K562 (cell line): ENCODE data around the gene ASS1. TPM values are rescaled to one million over a fixed set of nuclear protein-coding genes. Genes with fewer than 3 reads are reported as not detected.

Experiments
- BACH1 ChIP-seq: fragments of 200-800 bp; sonication (Bioruptor generic); IDR thresholded peaks from 2 replicates; pipeline ENCODE4 v1.6.1; 2016; ENCODE audit warnings: missing genetic modification characterization, missing compliant biosample characterization
- HCFC1 ChIP-seq: IDR thresholded peaks from 2 replicates; pipeline ENCODE4 v1.6.1; 2012; ENCODE audit warnings: low read depth, low read length, improper control_type of control experiment
- KLF13 ChIP-seq: fragments of 450-650 bp; IDR thresholded peaks from 2 replicates; pipeline ENCODE4 v1.6.1; 2016; ENCODE audit warnings: missing genetic modification characterization, low read depth, mild to moderate bottlenecking, missing compliant biosample characterization, moderate library complexity, borderline replicate concordance
- POLR2B ChIP-seq: fragments of 450-650 bp; IDR thresholded peaks from 2 replicates; pipeline ENCODE4 v1.6.1; 2018; ENCODE audit warnings: low read depth; ENCODE audit not compliant: partially characterized antibody
- RAD21 ChIP-seq, 2 experiments: fragments of 250-450 bp in 1 of 2; fragments of 450-650 bp in 1 of 2; sonication (Bioruptor Pico) in 1 of 2; formaldehyde crosslinking in 1 of 2; IDR thresholded peaks in 1 of 2; conservative IDR thresholded peaks in 1 of 2; 2 replicates each; pipeline versions ENCODE4 v1.4.0 to v1.8.0; 2020 to 2022; ENCODE audit warnings: mild to moderate bottlenecking in 2 of 2, moderate library complexity in 1 of 2
- ZC3H4 ChIP-seq: sonication (generic); formaldehyde crosslinking; IDR thresholded peaks from 2 replicates; pipeline ENCODE4 v1.9.0; 2021; ENCODE audit warnings: missing genetic modification reagents, borderline replicate concordance
- ZNF436 ChIP-seq: fragments of 250-450, 450-650 bp; sonication (Bioruptor Pico); formaldehyde crosslinking; IDR thresholded peaks from 2 replicates; pipeline ENCODE4 v1.7.0; 2020; ENCODE audit warnings: mild to moderate bottlenecking
- polyA plus RNA-seq, 8 experiments: library from polyadenylated mRNA; depleted of rRNA in 4 of 8; stranded (reverse) in 5 of 8; unstranded in 3 of 8; fragments of >200 nt; fragmentation: Nextera tagmentation in 2 of 8; fragmentation: Illumina TruSeq in 1 of 8; extraction: Ambion mirVana in 2 of 8; extraction: Trizol in 1 of 8; gene quantifications; 2 replicates each; pipeline versions ENCODE4 v1.2.1 to v1.2.3, GENCODE V29; 2011 to 2014; ENCODE audit warnings: inconsistent platforms in 1 of 8, missing spikeins in 1 of 8
- total RNA-seq, 7 experiments: library from RNA; depleted of rRNA in 6 of 7; stranded (reverse); fragments of >200 nt in 6 of 7; fragmentation: Illumina TruSeq in 2 of 7; extraction: Trizol in 2 of 7; gene quantifications; 2 replicates each; pipeline versions ENCODE4 v1.2.1 to v1.2.3, GENCODE V29; 2011 to 2021; ENCODE audit warnings: low replicate concordance in 1 of 7
- TF ChIP-seq, protein P1 (sequence below): fragments of 150-350 bp; conservative IDR thresholded peaks from 2 replicates; pipeline ENCODE4 v1.6.1; 2014; ENCODE audit warnings: low read length

ASS1 gene
- total and polyA plus RNA-seq, 9 of the 15 experiments (the other 6 are each of a cell fraction or from before 2014, with no cell fraction given) = 1.5 to 5.7 (median 3.7) TPM

DNA sequence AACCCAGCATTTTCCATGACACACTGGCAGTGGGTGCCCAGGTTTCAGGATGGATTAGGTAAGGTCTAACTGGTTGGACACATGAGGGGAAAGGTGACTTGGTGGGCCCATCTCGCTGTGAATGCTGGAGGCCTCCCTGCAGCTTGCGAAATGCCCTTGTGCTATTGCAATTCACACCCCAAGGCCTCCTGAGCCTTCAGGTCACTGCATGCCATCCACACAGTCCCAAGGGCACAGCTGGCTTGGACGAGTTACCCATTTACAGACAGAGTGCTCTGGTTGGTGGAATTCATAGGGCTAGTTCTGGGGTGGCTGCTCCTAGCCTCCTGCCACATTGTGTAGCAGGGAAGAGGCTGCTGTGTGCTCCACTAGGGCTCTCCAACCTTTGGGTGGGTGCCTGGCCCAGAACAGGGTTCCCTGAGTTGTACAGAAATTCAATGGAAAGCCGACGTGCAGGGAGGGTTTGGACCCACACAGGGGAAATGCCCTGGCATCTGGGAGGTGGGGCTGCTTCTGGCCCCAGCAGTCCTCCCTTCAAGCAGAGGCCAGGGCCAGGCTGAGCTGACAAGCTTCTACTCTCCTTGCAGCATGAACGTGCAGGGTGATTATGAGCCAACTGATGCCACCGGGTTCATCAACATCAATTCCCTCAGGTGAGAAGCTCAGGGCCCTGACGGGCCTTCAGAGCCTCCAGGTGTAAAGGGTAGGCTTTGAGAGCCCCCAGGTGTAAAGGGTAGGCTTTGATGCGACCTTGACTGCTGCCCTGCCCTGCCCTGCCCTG, 54.3 kb downstream of the ASS1 start (continued):
- TF ChIP-seq, protein P1, sequence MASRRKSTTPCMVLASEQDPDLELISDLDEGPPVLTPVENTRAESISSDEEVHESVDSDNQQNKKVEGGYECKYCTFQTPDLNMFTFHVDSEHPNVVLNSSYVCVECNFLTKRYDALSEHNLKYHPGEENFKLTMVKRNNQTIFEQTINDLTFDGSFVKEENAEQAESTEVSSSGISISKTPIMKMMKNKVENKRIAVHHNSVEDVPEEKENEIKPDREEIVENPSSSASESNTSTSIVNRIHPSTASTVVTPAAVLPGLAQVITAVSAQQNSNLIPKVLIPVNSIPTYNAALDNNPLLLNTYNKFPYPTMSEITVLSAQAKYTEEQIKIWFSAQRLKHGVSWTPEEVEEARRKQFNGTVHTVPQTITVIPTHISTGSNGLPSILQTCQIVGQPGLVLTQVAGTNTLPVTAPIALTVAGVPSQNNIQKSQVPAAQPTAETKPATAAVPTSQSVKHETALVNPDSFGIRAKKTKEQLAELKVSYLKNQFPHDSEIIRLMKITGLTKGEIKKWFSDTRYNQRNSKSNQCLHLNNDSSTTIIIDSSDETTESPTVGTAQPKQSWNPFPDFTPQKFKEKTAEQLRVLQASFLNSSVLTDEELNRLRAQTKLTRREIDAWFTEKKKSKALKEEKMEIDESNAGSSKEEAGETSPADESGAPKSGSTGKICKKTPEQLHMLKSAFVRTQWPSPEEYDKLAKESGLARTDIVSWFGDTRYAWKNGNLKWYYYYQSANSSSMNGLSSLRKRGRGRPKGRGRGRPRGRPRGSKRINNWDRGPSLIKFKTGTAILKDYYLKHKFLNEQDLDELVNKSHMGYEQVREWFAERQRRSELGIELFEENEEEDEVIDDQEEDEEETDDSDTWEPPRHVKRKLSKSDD = no peak
- TF ChIP-seq BACH1 (tag) = no peak
- TF ChIP-seq ZC3H4 (CRISPR knock-in tag) = no peak
- no peak for TF ChIP-seq POLR2B
- TF ChIP-seq ZNF436 (CRISPR knock-in tag) = no peak
- TF ChIP-seq HCFC1 = no peak
- no peak for TF ChIP-seq RAD21 (CRISPR knock-in tag; conservative IDR thresholded peaks at IDR 0.05 in 1 of 2, IDR thresholded peaks at IDR 0.05 in 1 of 2)
- TF ChIP-seq KLF13 (tag) = no peak
